Activated T-helper 1 cell treated with anti-CD3 and anti-CD28 coated beads, Interleukin-2, amount 50 U/mL, for 16 hours (primary cell): ENCODE measurements around the gene SMYD3.

ENCODE experiments used
- DNase-seq, 2 donors: peaks; one replicate each; pipeline ENCODE4 v3.0.0-alpha.2; 2020; ENCODE audit warnings: low read depth in 1 of 2, low spot score in 1 of 2

The SMYD3 gene

DNA sequence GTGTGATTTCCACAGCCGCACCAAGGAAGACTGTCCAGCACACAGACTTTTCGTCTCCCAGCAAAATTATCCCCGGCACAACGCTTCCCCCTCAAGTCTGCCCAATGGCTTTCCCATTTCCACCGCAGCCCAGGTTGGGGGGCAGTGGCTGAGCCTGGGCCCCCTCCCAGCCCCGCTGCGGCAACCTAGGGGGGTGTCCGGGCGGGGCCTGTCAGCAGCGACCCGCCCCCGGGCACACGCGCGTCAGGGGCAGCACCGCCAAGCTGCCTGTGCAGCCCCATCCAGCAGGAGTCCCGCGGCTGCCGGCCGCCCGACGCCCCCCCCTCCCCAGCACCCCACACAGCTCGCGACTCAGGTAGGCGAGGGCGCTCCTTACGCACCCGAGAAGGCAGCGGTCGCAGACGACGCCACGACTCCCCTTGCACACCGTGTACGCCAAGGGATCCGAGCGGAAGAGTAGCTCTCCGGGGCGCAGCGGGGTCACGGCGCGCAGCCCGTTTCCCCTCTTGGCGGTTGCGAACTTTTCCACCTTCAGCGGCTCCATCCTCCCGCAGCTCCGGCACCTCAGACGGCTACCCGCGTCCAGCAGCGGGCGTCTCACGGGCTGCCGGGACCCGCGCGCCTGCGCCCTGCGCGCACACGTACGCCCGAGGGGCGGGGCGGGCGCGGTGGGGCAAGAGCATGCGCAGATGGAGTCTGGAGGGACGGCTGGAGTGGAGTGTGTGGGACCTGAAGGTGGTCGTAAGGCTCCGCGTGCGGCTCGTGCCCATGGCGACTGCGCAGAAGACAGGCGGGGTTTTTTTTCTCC lies at the start of gene SMYD3:
TSS of gene SMYD3 (minus strand) at position 606 of the 808 bp plus-strand sequence.
- DNase-seq: peak; percentile 42 to 66

DNA sequence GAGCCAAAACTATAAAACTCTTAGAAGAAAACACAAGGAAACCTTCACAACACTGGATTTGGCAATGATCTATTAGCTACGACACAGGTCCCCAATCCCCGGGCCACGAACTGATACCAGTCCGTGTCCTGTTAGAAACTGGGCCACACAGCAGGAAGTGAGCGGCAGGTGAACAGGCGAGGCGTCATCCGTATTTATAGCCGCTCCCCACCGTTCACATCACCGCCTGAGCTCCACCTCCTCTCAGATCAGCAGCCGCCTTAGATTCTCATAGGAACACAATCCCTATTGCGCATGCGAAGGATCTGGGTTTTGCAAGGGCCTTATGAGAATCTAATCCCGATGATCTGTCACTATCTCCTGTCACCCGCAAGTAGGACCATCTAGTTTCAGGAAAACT lies 47.1 kb upstream of the SMYD3 start:
- no peak for DNase-seq

DNA sequence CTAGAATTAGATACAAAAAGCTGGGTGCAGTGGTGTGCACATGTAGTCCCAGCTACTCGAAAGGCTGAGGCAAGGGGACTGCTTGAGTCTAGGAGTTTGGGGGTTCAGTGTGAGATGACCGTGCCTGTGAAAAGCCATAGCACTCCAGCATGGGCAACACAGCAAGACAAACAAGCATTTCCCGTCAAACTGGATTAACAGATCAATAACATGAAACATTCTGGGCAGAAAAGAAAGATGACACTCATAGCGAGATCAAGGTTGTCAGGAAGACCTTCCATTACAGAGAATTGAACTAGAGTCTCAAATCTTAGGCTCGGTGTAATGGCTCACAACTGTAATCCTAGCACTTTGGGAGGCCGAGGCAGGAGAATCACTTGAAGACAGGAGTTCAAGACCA lies 45.0 kb upstream of the SMYD3 start:
- DNase-seq: no peak

DNA sequence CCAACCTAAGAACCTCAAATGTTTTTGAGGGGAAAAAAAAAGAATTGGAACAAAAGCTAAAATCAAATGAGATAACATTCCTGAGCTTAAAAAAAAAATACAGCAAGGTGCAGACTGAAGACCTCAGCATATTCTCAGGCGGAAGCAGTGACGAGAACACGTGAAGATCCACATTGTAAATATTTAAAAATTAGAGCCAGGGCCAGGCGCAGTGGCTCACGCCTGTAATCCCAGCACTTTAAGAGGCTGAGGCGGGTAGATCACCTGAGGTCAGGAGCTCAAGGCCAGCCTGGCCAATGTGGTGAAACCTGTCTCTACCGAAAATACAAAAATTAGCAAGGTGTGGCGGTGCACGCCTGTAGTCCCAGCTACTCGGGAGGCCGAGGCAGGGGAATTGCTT lies 43.3 kb upstream of the SMYD3 start:
- no peak for DNase-seq

DNA sequence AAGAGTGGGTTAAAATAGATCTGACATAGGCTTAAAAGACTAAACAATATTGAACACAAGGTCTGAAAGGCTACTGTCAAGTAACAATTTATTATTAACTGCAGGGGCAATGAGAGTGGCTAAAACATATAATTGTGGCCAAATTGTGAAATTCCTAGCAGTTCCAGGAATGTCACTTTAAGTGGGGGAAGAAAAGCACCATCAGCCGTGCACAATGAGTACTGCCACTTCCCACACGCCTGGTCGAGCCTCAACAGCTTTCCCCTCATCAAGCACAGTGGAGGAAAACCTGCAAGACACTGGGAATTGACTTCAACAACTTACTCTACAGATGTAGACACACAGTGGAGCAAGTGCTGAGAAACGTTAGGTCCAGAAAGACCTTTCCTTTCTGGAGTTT lies 42.6 kb upstream of the SMYD3 start:
- no peak for DNase-seq

DNA sequence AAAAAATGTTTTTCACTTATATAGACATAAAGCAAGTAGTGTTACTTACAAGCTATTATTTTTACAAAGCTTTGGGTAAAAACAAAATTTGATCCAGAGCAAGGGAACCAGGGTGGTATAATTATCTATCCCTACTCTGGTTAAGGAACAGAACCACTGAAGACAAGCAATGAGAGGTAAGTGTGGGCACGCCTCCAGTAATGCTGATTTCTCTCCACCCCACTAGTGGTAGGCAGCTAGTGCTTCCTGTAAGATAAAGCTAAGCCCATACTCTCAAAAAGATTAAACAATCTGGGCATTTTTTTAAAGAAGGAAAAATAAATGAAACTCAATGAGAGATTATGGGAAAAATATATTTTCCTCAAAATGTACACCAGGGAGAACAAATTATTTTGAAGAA lies 36.9 kb upstream of the SMYD3 start:
- DNase-seq: no peak

DNA sequence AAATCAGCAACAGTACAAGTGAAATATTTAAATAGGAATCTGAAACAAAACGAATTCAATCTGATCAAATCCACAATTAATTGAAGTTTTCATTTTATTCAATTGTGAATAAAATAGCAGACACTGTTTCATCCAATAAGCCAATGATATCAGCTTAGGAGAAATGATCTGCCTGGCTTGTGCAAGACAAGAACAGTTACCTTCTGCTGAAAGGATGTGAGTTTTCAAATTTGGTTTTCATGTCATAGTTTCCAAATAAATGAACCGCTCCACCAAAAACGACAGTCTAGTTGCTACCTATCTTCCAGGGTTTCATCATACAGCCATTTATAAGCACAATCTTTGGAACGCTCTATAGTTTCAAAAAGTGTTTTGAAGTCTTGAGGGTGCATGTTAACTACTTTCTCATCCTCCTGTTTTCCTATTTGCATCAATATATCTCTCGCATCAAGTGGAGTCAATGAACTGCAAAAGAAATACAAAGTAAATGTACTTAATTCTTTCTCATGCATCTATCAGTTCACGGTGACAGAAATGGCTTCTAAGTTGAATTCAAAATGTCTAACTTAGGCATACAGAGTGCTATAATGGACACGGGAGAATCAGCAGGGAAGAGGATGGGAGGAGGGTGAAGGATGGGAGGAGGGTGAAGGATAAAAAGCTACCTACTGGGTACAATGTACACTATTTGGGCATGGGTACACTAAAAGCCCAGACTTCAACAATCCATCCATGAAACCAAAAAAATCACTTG lies 33.8 kb upstream of the SMYD3 start:
- no peak for DNase-seq

DNA sequence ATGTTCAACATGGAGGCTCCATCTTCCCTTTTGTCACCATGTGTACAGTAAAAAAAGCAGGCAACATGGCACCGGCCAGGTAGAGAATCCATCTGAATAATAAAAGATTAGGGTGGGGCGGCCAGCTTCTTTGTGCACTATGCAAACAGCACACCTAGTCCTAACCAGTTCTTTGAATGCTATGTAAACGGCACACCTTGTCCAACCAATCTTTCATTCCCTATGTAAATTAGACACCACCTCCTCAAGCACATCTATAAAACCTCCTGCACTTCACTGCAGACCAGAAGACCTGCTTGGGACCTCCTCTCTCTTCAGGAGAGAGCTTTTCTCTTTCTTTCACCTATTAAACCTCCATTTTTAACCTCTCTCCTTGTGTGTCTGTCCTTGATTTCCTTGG lies 30.8 kb upstream of the SMYD3 start:
- DNase-seq: no peak

DNA sequence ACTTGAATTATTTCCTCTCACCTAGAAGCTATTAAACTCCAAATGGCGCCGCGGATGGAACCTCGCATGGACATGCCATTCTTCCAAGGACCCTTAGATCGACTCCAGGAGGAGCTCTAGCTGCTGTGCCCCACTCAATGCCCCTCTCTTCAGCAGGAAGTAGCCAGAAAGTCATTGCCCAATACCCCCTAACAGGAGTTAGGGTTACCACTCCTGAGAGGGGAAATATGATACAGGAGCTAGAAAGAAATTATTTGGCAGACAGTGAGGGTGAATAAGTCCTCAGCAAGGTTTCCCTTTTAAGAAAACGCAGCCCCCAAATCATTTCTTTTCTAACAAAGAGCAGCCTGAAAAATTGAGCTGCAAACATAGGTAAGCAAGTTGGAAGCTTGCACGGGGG lies 30.4 kb upstream of the SMYD3 start:
- DNase-seq: no peak

DNA sequence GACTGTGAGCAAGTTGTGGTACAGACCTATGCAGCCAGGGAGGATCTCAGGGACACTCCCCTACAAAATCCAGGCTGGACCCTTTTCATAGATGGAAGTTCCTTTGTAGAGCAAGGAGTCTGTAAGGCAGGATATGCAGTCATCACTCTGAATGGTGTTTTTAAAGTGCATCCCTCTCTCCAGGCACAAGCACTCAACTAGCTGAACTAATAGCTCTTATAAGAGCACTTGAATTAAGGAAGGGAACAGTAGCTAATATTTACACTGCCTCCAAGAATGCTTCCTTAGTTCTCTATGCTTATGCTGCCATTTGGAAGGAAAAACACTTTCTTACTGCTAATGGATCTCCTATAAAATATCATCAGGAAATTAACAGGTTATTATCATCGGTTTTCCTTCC lies 27.0 kb upstream of the SMYD3 start:
- no peak for DNase-seq

DNA sequence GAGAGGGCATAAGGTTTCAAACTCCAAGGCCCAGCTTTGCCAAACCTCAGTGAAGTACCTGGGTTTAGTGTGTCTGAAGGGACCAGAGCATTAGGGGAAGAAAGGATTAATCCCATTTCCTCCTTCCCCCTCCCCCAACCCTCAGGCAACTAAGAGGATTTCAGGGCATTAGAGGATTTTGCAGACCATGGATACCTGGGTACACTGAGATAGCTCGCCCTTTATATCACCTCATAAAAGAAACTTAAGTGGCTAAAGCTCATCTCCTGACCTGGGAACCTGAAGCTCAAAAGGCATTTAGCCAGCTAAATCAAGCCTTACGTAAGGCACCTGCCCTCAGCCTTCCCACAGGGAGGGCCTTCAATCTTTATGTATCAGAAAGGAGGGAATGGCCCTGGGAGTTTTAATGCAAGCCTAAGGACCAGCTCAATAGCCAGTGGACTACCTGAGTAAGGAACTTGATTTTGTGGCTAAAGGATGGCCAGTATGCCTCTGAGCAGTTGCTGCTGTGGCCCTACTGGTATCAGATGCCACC lies 26.4 kb upstream of the SMYD3 start:
- no peak for DNase-seq

DNA sequence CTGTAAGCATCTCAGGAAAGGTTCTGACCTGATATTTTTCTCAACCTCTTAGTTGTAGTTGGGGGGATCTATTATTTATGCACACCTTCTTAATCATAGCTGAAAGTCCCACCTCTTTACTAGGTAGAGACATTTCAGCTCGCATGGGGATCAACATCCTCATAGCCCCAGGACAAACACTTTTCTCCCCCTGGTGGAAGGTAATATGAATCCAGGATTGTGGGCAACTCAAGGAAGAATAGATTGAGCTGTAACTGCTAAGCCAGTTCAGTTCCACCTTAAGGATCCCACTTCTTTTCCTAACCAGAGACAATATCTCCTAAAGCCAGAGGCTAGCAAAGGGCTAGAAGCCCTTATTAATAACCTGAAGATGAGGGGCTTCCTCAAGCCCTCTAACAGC lies 25.4 kb upstream of the SMYD3 start:
- DNase-seq: no peak

DNA sequence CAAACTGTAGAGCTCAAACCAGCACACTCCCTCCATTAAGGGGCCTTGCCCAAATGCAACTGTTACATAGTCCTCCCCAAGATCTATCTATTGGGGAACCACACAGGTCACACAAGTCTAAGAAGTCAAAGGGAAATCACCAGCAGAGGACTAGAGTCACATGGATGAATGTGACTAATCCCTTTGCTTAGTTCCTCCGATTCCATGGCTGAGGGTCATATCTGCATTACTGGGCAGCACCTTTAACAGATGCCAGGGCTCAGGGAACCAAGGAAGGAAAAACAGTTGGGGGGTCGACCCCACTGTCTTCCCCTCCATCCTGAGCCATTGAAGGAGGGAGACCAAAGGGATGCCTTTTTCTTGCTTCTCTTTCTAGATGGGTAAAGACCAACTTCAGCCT lies 23.4 kb upstream of the SMYD3 start:
- DNase-seq: no peak

DNA sequence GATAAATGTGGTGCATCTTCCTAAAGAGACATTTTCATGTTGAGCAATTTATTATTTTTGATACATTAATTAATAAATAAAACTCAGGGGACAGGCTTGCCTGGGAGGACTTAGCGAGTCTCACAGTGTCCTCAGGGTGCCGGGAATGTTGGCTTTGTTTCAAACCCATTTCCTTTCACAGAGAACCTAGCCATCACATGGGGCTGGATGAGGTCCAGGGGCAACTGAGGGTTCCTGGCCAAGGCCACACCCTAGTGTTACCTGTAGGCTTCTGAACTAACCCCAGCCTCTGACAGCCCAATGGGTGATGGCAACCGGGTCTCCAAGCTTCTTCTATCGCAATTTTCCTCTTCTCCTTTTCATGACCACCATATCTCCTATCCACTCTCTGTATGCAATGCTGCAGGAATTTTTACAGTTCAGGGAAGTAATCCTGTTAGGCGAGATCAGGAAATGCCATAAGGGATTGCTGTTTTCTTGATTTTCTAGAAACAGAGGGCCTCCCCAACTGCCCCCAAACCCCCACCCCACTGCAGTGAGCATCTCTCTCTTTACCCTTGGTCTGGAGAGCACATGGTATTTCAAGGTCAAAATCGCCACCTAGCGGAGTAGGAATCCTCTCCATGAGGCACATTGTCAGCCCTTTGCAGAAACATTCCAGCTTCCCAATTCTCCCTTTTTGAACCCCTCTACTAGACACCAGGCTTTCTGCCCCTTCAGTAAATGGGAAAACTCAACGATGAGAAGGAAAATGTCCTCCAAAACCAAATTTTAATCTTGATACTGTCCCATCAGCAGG lies 22.1 kb upstream of the SMYD3 start:
- no peak for DNase-seq

DNA sequence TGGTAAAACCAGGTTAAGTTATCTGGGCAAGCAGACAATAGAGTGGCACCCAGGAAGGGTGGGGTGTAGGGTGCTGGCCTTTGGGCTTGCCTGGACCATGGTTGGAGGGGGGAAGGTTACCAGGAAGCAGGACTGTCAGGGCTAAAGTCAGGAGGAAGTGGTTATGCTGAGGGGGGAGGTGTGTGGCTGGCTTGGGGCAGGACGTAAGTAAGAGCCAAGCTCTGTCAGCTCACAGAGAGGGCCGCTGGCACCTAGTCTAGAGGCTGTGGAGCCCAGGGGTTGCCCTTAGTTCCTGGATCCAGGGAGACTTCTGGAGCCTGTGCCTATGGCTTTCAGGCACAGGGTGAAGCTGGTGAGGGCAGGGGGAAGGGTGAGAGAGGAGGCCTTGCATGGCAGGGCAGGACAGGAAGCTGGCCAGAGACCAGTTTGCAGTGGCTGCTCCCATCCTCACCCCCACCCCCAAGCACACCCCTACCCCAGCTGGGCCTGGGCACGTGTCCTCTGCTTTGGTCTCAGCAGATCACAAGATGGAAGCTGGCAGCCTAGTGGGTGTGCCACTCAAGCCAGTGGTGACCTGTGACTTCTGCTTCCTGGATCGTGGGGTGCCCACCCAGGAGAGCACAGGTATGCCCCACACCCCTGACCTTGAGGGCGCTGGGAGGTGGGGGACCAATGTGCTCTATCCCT lies 20.5 kb upstream of the SMYD3 start:
- no peak for DNase-seq

DNA sequence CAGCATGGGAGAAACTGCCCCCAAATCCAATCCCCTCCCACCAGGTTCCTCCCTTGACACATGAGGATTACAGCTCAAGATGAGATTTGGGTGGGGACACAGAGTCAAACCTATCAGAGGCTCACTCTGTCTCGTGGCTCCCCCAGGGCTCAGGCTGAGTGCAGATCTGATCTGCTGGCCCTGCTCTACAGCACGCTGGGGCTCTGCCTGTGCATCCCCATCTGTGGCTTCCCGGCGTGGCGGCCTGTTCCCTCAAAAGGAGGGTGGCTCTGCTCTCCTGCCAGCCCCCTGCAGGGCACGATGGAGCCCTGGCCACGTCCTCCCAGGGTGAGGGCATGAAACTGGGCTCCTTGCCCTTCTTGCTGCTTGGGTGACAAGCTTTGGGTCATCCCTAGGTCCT lies 19.8 kb upstream of the SMYD3 start:
- DNase-seq: no peak

DNA sequence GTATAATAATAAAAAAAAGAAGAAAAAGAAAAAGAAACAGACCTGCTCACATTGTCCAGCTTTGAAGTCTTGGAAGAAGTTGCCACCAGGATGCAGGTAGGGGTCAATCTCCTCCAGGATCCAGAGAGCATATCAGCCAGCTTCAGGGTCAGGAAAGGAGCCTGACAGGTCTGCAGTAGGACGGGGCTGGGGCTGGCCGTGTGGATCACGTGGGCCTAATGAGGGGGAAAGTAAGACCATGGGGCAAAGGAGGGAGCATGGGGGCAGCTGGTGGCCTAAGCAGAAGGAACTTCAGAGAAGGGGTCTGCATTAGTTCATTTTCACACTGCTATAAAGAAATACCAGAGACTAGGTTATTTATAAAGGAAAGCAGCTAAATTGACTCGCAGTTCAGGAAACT lies 19.3 kb upstream of the SMYD3 start:
- DNase-seq: no peak

DNA sequence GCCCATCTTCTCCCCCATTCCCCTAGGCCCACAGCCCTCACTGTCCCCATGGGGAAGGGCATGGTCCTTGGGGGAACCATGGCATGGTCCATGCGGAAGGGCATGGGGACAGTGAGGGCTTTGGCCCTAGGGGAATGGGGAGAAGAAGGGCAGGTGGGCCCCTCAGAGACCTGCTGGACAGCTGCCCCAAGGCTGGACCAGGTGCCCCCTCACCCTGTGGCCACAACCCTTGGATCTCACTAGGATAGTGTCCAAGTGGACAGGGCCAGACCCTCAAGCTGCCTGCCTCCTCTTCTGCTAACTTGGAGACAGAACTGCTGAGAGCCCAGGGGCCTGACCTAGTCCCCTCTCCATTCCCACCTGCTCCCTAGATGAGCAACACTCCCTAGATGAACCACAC lies 12.4 kb upstream of the SMYD3 start:
- DNase-seq: no peak

DNA sequence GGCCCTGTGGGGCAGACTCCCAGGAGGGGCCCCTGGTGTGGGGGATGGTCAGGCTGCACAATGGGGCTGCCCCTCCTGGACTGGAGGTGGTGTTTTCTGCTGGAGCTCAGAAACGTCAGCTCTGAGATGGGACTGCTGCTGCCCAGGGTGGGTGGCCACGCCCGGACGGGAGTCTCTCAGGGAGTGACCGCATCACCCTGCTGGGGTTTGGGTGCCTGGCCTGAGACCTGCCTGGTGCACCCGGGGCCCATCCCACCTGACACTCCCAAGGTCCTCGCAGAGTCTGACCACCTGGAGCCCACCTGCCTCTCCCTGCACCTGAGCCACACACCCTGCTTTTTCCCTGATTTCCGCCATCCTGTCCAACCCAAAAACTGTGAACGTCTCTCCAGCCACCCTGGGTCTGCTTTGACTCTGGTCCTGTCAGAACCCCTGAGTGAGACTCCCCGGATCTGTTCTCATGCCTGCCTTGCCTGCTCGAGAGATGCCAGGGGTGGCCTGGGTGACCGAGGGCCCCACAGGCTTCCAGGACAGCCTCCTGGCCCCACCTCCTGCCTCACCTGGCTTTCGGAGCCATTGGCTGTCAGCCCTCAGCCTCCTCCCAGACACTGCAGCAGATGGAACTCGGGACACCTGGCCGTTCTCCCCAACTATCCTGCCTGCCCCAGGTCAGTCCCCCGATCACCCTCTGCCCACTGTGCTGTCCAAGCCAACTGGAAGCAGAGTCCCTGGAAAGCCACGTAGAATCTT lies 11.6 kb upstream of the SMYD3 start:
- no peak for DNase-seq

DNA sequence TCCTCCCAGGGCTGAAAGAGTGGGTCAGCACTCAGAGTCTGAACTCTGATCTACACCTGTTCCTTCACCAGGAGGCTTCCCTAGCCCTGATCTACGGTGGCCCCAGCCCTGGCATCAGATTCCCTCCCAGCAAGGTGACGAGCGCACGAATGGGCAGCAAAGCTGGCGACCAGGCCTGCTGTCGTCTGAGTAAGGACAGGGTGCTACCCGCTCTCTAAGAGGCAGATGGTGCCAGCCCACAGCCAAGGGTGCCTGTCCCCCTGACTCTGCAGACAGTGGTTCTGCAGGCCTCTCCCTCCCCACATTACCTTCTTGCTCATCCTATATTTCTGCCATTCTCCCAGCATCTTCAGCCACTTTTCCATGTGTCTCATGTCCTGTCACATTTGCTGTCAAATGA lies 10.3 kb upstream of the SMYD3 start:
- DNase-seq: no peak
